Osteocyte (in vitro differentiated cells): ENCODE measurements around the gene IMPACT. TPM values are rescaled to one million over a fixed set of nuclear protein-coding genes. Genes with fewer than 3 reads are reported as not detected.

Source experiments
- DNase-seq: peaks from one replicate; pipeline ENCODE4 v3.0.0; 2021; ENCODE audit warnings: mixed read lengths; ENCODE audit not compliant: unreplicated experiment; ENCODE audit errors: extremely low spot score
- H3K27ac Mint-ChIP-seq: one replicate; pipeline ENCODE4 v1.8.0; 2021; ENCODE audit warnings: mild to moderate bottlenecking, mixed read lengths; ENCODE audit not compliant: unreplicated experiment
- H3K27me3 Mint-ChIP-seq: one replicate; pipeline ENCODE4 v1.8.0; 2021; ENCODE audit warnings: mixed read lengths; ENCODE audit not compliant: unreplicated experiment
- H3K36me3 Mint-ChIP-seq: one replicate; pipeline ENCODE4 v1.8.0; 2021; ENCODE audit warnings: mixed read lengths; ENCODE audit not compliant: unreplicated experiment
- H3K4me1 Mint-ChIP-seq: one replicate; pipeline ENCODE4 v1.8.0; 2021; ENCODE audit warnings: mixed read lengths; ENCODE audit not compliant: unreplicated experiment
- H3K4me3 Mint-ChIP-seq: one replicate; pipeline ENCODE4 v1.8.0; 2021; ENCODE audit warnings: mild to moderate bottlenecking, moderate library complexity, mixed read lengths; ENCODE audit not compliant: unreplicated experiment
- H3K9me3 Mint-ChIP-seq: one replicate; pipeline ENCODE4 v1.8.0; 2021; ENCODE audit warnings: mixed read lengths; ENCODE audit not compliant: unreplicated experiment
- CTCF ChIP-seq: fragments of 200-600 bp; sonication (generic); IDR thresholded peaks from 2 replicates; pipeline ENCODE4 v1.5.0; 2021; ENCODE audit warnings: antibody characterized with exemption, mild to moderate bottlenecking, moderate library complexity
- long read RNA-seq: library from polyadenylated mRNA; unstranded; transcript quantifications from one replicate; pipeline ENCODE4 v2.0.0, GENCODE V29; 2021
- total RNA-seq: library from RNA; stranded (reverse); gene quantifications from 2 replicates; pipeline ENCODE4 v1.2.1, GENCODE V29; 2021

Gene IMPACT
- total RNA-seq, result 53.0 and 58.3 TPM in 2 replicates
- long read RNA-seq, transcript IMPACT-201 (11 exons, 3,792 nt), result major isoform, 90 of 113 reads
- long read RNA-seq, transcript IMPACT-204 (10 exons, 2,948 nt), result minor isoform, 5 of 113 reads
- long read RNA-seq, partial matches to known transcripts, result 7 of 113 reads
- long read RNA-seq, other reads (novel, unspliced or antisense), result 10 of 113 reads

- Mint-ChIP-seq H3K36me3 (peaks cover 16% of the 10 kb centered on the region), H3K9me3 (peaks cover 8% of the 10 kb centered on the region), H3K27ac (peak within 1 kb of the TSS; percentile 94), H3K27me3 (peaks cover 14% of the 10 kb centered on the region), H3K4me3 (peak within 1 kb of the TSS; percentile 90), H3K4me1 (peaks cover 20% of the 10 kb centered on the region)
- peak; percentile 95 for DNase-seq
- no peak for TF ChIP-seq CTCF
These were observed at the start of gene IMPACT for GRCh38 chr18:24426398-24427294. Gene IMPACT (plus strand): TSS chr18:24426670. CDS start chr18:24426757, 87 bp downstream.

DNA sequence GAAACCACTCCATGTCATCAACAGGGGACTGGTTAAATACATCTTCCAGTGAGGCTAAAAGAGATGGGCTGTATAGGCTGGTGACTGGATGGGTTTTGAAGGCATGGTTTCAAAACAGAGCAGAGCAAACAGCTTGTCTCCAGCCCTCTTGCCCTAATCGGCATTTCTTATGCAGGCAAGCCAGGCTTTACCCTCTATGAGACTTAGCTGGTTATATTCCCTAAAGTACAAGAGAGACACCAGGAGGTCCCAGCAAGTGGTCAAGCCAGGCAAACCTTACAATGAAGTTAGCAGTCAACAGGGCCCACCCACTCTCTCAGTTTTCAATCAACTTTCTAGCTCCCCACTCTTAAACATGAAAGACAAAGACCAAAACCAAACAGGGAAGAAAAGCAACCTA, 47.9 kb upstream of the IMPACT start:
- no peak overlapping the region for H3K4me3 Mint-ChIP-seq
- peak; percentile 13 for DNase-seq
- peaks cover 11% of the 10 kb centered on the region for H3K36me3 Mint-ChIP-seq
- H3K27me3 Mint-ChIP-seq, result no peaks in the 10 kb centered on the region
- no peaks in the 10 kb centered on the region for H3K9me3 Mint-ChIP-seq
- peaks cover 14% of the 10 kb centered on the region for H3K4me1 Mint-ChIP-seq
- H3K27ac Mint-ChIP-seq, result no peak overlapping the region
- no peak for TF ChIP-seq CTCF

DNA sequence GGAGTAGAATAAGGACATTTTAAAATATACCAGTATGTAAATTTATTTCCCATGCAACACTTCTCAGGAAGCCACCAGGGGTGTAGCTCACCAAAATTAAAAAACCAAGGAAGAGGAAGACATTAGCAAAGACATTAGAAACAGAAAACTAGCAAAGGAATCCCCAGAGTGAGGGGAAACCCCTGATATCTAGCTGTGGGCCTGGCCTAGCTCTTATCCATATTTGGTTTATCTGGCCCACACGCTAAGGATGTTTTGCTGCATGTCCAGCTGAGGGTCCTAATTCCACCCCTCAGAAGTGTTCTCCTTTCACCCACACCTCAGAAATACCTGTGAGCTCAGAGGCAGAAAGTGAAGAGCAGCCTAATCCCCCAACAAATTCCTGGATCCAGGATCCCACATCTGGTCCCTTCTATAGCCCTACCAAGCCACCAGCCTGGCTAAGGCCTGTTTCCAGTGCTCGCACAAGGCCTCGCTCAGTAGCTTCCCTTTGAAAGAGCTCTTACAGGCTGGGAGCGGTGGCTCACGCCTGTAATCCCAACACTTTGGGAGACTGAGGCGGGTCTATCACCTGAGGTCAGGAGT, 46.2 kb upstream of the IMPACT start:
- Mint-ChIP-seq H3K27me3 (no peaks in the 10 kb centered on the region), H3K4me1 (peaks cover 8% of the 10 kb centered on the region), H3K27ac (no peak overlapping the region), H3K36me3 (peaks cover 10% of the 10 kb centered on the region), H3K4me3 (no peak overlapping the region), H3K9me3 (no peaks in the 10 kb centered on the region)
- peak; percentile 51 for DNase-seq
- no peak for TF ChIP-seq CTCF

DNA sequence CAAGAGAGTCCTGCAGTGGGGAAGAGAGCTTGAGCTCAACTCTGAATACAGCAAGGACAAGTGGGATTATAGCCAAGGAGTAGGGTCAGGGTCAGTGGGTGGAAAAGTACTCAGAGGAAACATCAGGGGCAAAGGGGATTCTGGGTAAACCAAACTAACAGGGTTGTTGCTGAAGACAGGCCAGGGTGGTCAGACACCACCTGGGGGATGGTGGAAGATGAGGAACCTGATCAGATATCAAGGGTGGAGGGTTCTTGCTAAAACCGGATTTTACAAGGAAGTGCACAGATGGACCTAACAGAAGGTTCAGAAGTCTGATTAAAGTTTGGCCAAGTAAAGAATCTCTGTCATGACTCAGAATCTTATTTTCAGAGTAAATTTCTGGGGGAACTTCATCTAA, 45.3 kb upstream of the IMPACT start:
- no peak for TF ChIP-seq CTCF
- Mint-ChIP-seq H3K36me3 (peaks cover 3% of the 10 kb centered on the region), H3K27me3 (no peaks in the 10 kb centered on the region), H3K4me3 (no peak overlapping the region), H3K27ac (no peak overlapping the region), H3K9me3 (no peaks in the 10 kb centered on the region), H3K4me1 (peaks cover 17% of the 10 kb centered on the region)
- no peak for DNase-seq

DNA sequence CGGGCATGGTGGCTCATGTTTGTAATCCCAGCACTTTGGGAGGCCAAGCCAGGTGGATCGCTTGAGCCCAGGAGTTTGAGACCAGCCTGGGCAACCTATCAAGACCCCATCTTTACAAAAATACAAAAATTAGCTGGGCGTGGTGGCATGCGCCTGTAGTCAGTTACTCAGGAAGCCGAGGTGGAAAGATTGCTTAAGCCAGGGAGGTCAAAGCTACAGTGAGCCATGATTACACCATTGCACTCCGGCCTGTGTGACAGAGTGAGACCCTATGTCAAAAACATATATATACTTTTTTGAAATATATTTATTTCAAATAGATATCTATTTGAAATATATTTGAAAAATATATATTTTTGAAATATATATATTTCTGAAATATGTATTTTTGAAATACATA, 39.8 kb upstream of the IMPACT start:
- Mint-ChIP-seq H3K9me3 (no peaks in the 10 kb centered on the region), H3K4me3 (no peak overlapping the region), H3K36me3 (peaks cover 5% of the 10 kb centered on the region), H3K4me1 (peaks cover 14% of the 10 kb centered on the region), H3K27me3 (no peaks in the 10 kb centered on the region), H3K27ac (no peak overlapping the region)
- TF ChIP-seq CTCF, result no peak
- DNase-seq, result no peak
